Peyer's patch (tissue), 4 donors: ENCODE results near the gene PRKCH. TPM values are rescaled to one million over a fixed set of nuclear protein-coding genes. Genes with fewer than 3 reads are reported as not detected.

Experiments used
- DNase-seq, 3 donors: peaks; one replicate each; pipeline ENCODE4 v3.0.0-alpha.2; 2017 to 2019
- H3K27ac ChIP-seq, 4 donors: fragments of 200-600 bp; sonication (generic); one replicate each; pipeline ENCODE4 v1.5.1; 2016 to 2019
- H3K27me3 ChIP-seq, 2 donors: fragments of 200-600 bp; sonication (generic); one replicate each; pipeline ENCODE4 v1.5.1; 2019
- H3K36me3 ChIP-seq, 3 donors: fragments of 200-600 bp; sonication (generic); one replicate each; pipeline ENCODE4 v1.5.1; 2016 to 2019
- H3K4me1 ChIP-seq, 4 donors: fragments of 200-600 bp; sonication (generic); one replicate each; pipeline ENCODE4 v1.5.1; 2016 to 2019
- H3K4me3 ChIP-seq, 4 donors: fragments of 200-600 bp; sonication (generic); 1 replicate in 3 of 4; 2 replicates in 1 of 4; pipeline ENCODE4 v1.5.1; 2016 to 2019; ENCODE audit warnings: mild to moderate bottlenecking in 1 of 4
- H3K9me3 ChIP-seq, 4 donors: fragments of 200-600 bp; sonication (generic); one replicate each; pipeline ENCODE4 v1.5.1; 2016 to 2019; ENCODE audit warnings: mild to moderate bottlenecking in 1 of 4
- CTCF ChIP-seq, 6 experiments: fragments of 450-650 bp in 4 of 6; fragments of 200-600 bp in 2 of 6; sonication (generic) in 1 of 6; IDR thresholded peaks; one replicate each; pipeline ENCODE4 v1.5.1; 2017 to 2019; ENCODE audit warnings: antibody characterized with exemption in 6 of 6, mild to moderate bottlenecking in 3 of 6, moderate library complexity in 1 of 6
- POLR2A ChIP-seq, 2 donors: fragments of 450-650 bp; IDR thresholded peaks; one replicate each; pipeline ENCODE4 v1.5.1; 2017; ENCODE audit warnings: antibody characterized with exemption in 2 of 2, mild to moderate bottlenecking in 2 of 2, moderate library complexity in 2 of 2
- total RNA-seq, 4 donors: library from RNA; depleted of rRNA; stranded (reverse); fragments of >200 nt; gene quantifications; one replicate each; pipeline ENCODE4 v1.1.0, GENCODE V29; 2016

The PRKCH gene
- total RNA-seq, 4 donors from 2014 or later: 32.5 to 64.2 (median 53.0) TPM

GRCh38 chr14:61498811-61499210, 177.4 kb downstream of the PRKCH start:
- TF ChIP-seq POLR2A (IDR thresholded peaks at IDR 0.05) (no peak), CTCF (IDR thresholded peaks at IDR 0.05) (no peak)
- DNase-seq: no peak
- Histone ChIP-seq H3K4me3 (no peak overlapping the region), H3K27me3 (no peaks in the 10 kb centered on the region), H3K9me3 (no peaks in the 10 kb centered on the region), H3K36me3 (no peaks in the 10 kb centered on the region), H3K4me1 (peaks cover 0 to 8% (median 2%) of the 10 kb centered on the region in 4 donors), H3K27ac (peak overlapping the region in 2 of 4 donors; percentile 5 to 37)

GRCh38 chr14:61499991-61500390, 178.6 kb downstream of the PRKCH start:
- Histone ChIP-seq H3K36me3 (no peaks in the 10 kb centered on the region), H3K4me1 (peaks cover 0 to 8% (median 2%) of the 10 kb centered on the region in 4 donors), H3K27me3 (no peaks in the 10 kb centered on the region), H3K4me3 (no peak overlapping the region), H3K27ac (no peak overlapping the region), H3K9me3 (no peaks in the 10 kb centered on the region)
- DNase-seq: no peak
- no peak for TF ChIP-seq CTCF (IDR thresholded peaks at IDR 0.05)
- TF ChIP-seq POLR2A (IDR thresholded peaks at IDR 0.05): no peak

GRCh38 chr14:61501714-61502458, 180.5 kb downstream of the PRKCH start:
- TF ChIP-seq CTCF (IDR thresholded peaks at IDR 0.05): no peak
- Histone ChIP-seq H3K9me3 (no peaks in the 10 kb centered on the region), H3K27ac (peak overlapping the region in 2 of 4 donors; percentile 70 to 71), H3K27me3 (no peaks in the 10 kb centered on the region), H3K4me3 (no peak overlapping the region), H3K4me1 (peaks cover 0 to 11% (median 4%) of the 10 kb centered on the region in 4 donors), H3K36me3 (no peaks in the 10 kb centered on the region)
- DNase-seq: no peak

GRCh38 chr14:61502459-61503093, 181.2 kb downstream of the PRKCH start:
- Histone ChIP-seq H3K4me3 (no peak overlapping the region), H3K27ac (peak overlapping the region in 2 of 4 donors; percentile 70 to 71), H3K27me3 (no peaks in the 10 kb centered on the region), H3K4me1 (peaks cover 0 to 11% (median 4%) of the 10 kb centered on the region in 4 donors), H3K36me3 (no peaks in the 10 kb centered on the region), H3K9me3 (no peaks in the 10 kb centered on the region)
- TF ChIP-seq POLR2A (IDR thresholded peaks at IDR 0.05): no peak
- TF ChIP-seq CTCF (IDR thresholded peaks at IDR 0.05): no peak
- DNase-seq: no peak

GRCh38 chr14:61503167-61503801, 181.9 kb downstream of the PRKCH start:
- DNase-seq: peak in 2 of 3 donors; percentile 76 to 78
- TF ChIP-seq CTCF (IDR thresholded peaks at IDR 0.05) (no peak), POLR2A (IDR thresholded peaks at IDR 0.05) (no peak)
- H3K4me1 ChIP-seq: peaks cover 0 to 11% (median 4%) of the 10 kb centered on the region in 4 donors

More at GRCh38 chr14:61503167-61503801, 181.9 kb downstream of the PRKCH start:
- H3K9me3 ChIP-seq: no peaks in the 10 kb centered on the region
- H3K27ac ChIP-seq: peak overlapping the region in 2 of 4 donors; percentile 70 to 71
- no peak overlapping the region for H3K4me3 ChIP-seq
- H3K36me3 ChIP-seq: no peaks in the 10 kb centered on the region
- H3K27me3 ChIP-seq: no peaks in the 10 kb centered on the region
